SK-N-SH (cell line): ENCODE results near the gene POMC.

ENCODE experiments used
- CTCF ChIP-seq: fragments of 200-600 bp; sonication (generic); IDR thresholded peaks from 2 replicates; pipeline ENCODE4 v1.6.1; 2017; ENCODE audit warnings: antibody characterized with exemption, mild to moderate bottlenecking, moderate library complexity
- POLR2AphosphoS5 ChIP-seq: IDR thresholded peaks from 2 replicates; pipeline ENCODE4 v1.6.1; 2012; ENCODE audit warnings: low read depth, low read length
- RAD21 ChIP-seq: IDR thresholded peaks from 2 replicates; pipeline ENCODE4 v1.6.1; 2012; ENCODE audit warnings: mild to moderate bottlenecking, low read length
- USF2 ChIP-seq: fragments of 150-350 bp; IDR thresholded peaks from 2 replicates; pipeline ENCODE4 v1.6.1; 2017; ENCODE audit warnings: antibody characterized with exemption, low read length, low read depth, borderline replicate concordance

GRCh38 chr2:25149646-25150045 is 18.7 kb downstream of the POMC start:
- TF ChIP-seq POLR2AphosphoS5: no peak
- TF ChIP-seq CTCF: no peak
- no peak for TF ChIP-seq USF2
- TF ChIP-seq RAD21: no peak
